ENCODE results near the gene CRYBG2.
"Not testable (repeated sequence)": the region's sequence is repeated elsewhere in the genome, so short reads cannot be mapped to it uniquely, and the experiment has no call there.

Gene CRYBG2

GRCh38 chr1:26295194-26296138 lies 58.5 kb downstream of the CRYBG2 start:
- ATAC-seq = no peak
- no peak for TF ChIP-seq GLIS3 (CRISPR knock-in tag; IDR thresholded peaks at IDR 0.05)
- TF ChIP-seq, protein P1, sequence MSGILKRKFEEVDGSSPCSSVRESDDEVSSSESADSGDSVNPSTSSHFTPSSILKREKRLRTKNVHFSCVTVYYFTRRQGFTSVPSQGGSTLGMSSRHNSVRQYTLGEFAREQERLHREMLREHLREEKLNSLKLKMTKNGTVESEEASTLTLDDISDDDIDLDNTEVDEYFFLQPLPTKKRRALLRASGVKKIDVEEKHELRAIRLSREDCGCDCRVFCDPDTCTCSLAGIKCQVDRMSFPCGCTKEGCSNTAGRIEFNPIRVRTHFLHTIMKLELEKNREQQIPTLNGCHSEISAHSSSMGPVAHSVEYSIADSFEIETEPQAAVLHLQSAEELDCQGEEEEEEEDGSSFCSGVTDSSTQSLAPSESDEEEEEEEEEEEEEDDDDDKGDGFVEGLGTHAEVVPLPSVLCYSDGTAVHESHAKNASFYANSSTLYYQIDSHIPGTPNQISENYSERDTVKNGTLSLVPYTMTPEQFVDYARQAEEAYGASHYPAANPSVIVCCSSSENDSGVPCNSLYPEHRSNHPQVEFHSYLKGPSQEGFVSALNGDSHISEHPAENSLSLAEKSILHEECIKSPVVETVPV (CRISPR knock-in tag; IDR thresholded peaks at IDR 0.05) = no peak
- no peak for TF ChIP-seq RARB (CRISPR knock-in tag; IDR thresholded peaks at IDR 0.05)
- no peak for TF ChIP-seq TCF4 (CRISPR knock-in tag; IDR thresholded peaks at IDR 0.05; ENCODE audit: borderline replicate concordance)
- no peak for TF ChIP-seq ISL1 (CRISPR knock-in tag; IDR thresholded peaks at IDR 0.05)
- TF ChIP-seq PATZ1 (CRISPR knock-in tag; IDR thresholded peaks at IDR 0.05; ENCODE audit: borderline replicate concordance) = no peak
- TF ChIP-seq, protein P2, sequence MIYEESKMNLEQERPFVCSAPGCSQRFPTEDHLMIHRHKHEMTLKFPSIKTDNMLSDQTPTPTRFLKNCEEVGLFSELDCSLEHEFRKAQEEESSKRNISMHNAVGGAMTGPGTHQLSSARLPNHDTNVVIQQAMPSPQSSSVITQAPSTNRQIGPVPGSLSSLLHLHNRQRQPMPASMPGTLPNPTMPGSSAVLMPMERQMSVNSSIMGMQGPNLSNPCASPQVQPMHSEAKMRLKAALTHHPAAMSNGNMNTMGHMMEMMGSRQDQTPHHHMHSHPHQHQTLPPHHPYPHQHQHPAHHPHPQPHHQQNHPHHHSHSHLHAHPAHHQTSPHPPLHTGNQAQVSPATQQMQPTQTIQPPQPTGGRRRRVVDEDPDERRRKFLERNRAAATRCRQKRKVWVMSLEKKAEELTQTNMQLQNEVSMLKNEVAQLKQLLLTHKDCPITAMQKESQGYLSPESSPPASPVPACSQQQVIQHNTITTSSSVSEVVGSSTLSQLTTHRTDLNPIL (CRISPR knock-in tag; IDR thresholded peaks at IDR 0.05; ENCODE audit: low read depth) = no peak
- TF ChIP-seq SNAI2 (CRISPR knock-in tag; IDR thresholded peaks at IDR 0.05) = no peak
- TF ChIP-seq ZFP3 (CRISPR knock-in tag; IDR thresholded peaks at IDR 0.05) = no peak
- no peak for TF ChIP-seq ZNF8 (CRISPR knock-in tag; IDR thresholded peaks at IDR 0.05)
- TF ChIP-seq ZNF565 (CRISPR knock-in tag; conservative IDR thresholded peaks at IDR 0.05; ENCODE audit: low read depth) = no peak

- no peak for ATAC-seq
- no peak for TF ChIP-seq ZFP3 (CRISPR knock-in tag; IDR thresholded peaks at IDR 0.05)
- TF ChIP-seq TSHZ2 (CRISPR knock-in tag; IDR thresholded peaks at IDR 0.05) = no peak
- no peak for TF ChIP-seq SNAI2 (CRISPR knock-in tag; IDR thresholded peaks at IDR 0.05)
- TF ChIP-seq TCF4 (CRISPR knock-in tag; IDR thresholded peaks at IDR 0.05; ENCODE audit: borderline replicate concordance) = no peak
- TF ChIP-seq GLIS3 (CRISPR knock-in tag; IDR thresholded peaks at IDR 0.05) = no peak
- TF ChIP-seq OSR1 (CRISPR knock-in tag; IDR thresholded peaks at IDR 0.05) = no peak
- TF ChIP-seq PATZ1 (CRISPR knock-in tag; IDR thresholded peaks at IDR 0.05; ENCODE audit: borderline replicate concordance) = no peak
- TF ChIP-seq ZC3H10 (CRISPR knock-in tag; IDR thresholded peaks at IDR 0.05) = no peak
- no peak for TF ChIP-seq ARNTL (CRISPR knock-in tag; IDR thresholded peaks at IDR 0.05; ENCODE audit: borderline replicate concordance, low read depth)
These were observed 59.9 kb downstream of the CRYBG2 start for GRCh38 chr1:26293911-26294463.

DNA sequence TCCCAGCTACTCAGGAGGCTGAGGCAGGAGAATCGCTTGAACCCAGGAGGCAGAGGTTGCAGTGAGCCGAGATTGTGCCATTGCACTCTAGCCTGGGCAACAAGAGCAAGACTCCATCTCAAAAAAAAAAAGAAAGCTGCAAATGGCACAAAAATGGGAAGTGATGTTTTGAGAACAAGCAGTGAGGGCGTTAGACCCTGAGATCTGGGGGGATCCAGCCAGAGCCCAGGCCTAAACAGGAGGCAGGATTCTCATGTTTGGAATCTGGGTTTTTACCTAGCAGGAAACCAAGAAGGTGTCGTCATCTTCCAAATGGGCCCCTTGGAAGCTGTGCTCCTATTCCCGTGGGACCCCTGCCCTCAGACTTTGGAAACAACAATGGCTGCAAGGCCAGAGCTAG lies 61.2 kb downstream of the CRYBG2 start:
- not testable (repeated sequence) for ATAC-seq

GRCh38 chr1:26291939-26292338 lies 62.0 kb downstream of the CRYBG2 start:
- ATAC-seq = no peak

More at GRCh38 chr1:26291939-26292338, 62.0 kb downstream of the CRYBG2 start:
- TF ChIP-seq ZNF70 (CRISPR knock-in tag; IDR thresholded peaks at IDR 0.05) (no peak), PATZ1 (CRISPR knock-in tag; IDR thresholded peaks at IDR 0.05; ENCODE audit: borderline replicate concordance) (no peak), TOX (CRISPR knock-in tag; IDR thresholded peaks at IDR 0.05; ENCODE audit: borderline replicate concordance) (no peak), ZFP30 (CRISPR knock-in tag; IDR thresholded peaks at IDR 0.05) (no peak), ZC3H10 (CRISPR knock-in tag; IDR thresholded peaks at IDR 0.05) (no peak), OSR1 (CRISPR knock-in tag; IDR thresholded peaks at IDR 0.05) (no peak), BACH2 (CRISPR knock-in tag; IDR thresholded peaks at IDR 0.05; ENCODE audit: borderline replicate concordance) (no peak)
- TF ChIP-seq, protein P2 (CRISPR knock-in tag; IDR thresholded peaks at IDR 0.05; ENCODE audit: low read depth) = no peak

All from SK-N-SH treated with all-trans-retinoic acid at 6 μM for 48 hours (cell line).